ENCODE data around the gene MST1. TPM values are rescaled to one million over a fixed set of nuclear protein-coding genes. Genes with fewer than 3 reads are reported as not detected.

The MST1 gene
- polyA plus RNA-seq, 6 donors from 2014 or later, result 0.41 to 1.8 (median 1.1) TPM; not detected in 3

- Mint-ChIP-seq H3K27ac (peak overlapping the region in 1 of 6 donors; percentile 88), H3K27me3 (peaks cover 0 to 21% (median 11%) of the 10 kb centered on the region in 3 donors), H3K9me3 (no peaks in the 10 kb centered on the region), H3K36me3 (no peaks in the 10 kb centered on the region), H3K4me1 (no peaks in the 10 kb centered on the region), H3K4me3 (peak overlapping the region in 1 of 8 donors; percentile 74)
- DNase-seq (no peak), ATAC-seq (ENCODE audit: low read depth in 2 of 2) (no peak)
Measured at GRCh38 chr3:49662021-49662420, 27.3 kb downstream of the MST1 start.

- Mint-ChIP-seq H3K36me3 (no peaks in the 10 kb centered on the region), H3K9me3 (no peaks in the 10 kb centered on the region), H3K27me3 (peaks cover 0 to 26% (median 15%) of the 10 kb centered on the region in 3 donors), H3K4me3 (no peak overlapping the region), H3K4me1 (no peaks in the 10 kb centered on the region), H3K27ac (no peak overlapping the region)
- no peak for ATAC-seq (ENCODE audit: low read depth in 2 of 2)
- no peak for DNase-seq
Measured at GRCh38 chr3:49661281-49661680, 28.0 kb downstream of the MST1 start.

- H3K36me3 Mint-ChIP-seq, result no peaks in the 10 kb centered on the region
- DNase-seq, result no peak
- no peaks in the 10 kb centered on the region for H3K9me3 Mint-ChIP-seq
- peaks cover 0 to 20% (median 16%) of the 10 kb centered on the region in 3 donors for H3K27me3 Mint-ChIP-seq
- H3K4me1 Mint-ChIP-seq, result peaks cover 0 to 2% (median 0%) of the 10 kb centered on the region in 3 donors
- ATAC-seq (ENCODE audit: low read depth in 2 of 2), result no peak
- H3K4me3 Mint-ChIP-seq, result no peak overlapping the region
- no peak overlapping the region for H3K27ac Mint-ChIP-seq
Measured at GRCh38 chr3:49659756-49660155, 29.5 kb downstream of the MST1 start.

GRCh38 chr3:49658711-49659110, 30.6 kb downstream of the MST1 start:
- H3K36me3 Mint-ChIP-seq, result no peaks in the 10 kb centered on the region
- no peaks in the 10 kb centered on the region for H3K9me3 Mint-ChIP-seq
- ATAC-seq (ENCODE audit: low read depth in 2 of 2), result no peak
- H3K27ac Mint-ChIP-seq, result peak overlapping the region in 1 of 6 donors; percentile 49
- no peak for DNase-seq
- peaks cover 0 to 16% (median 12%) of the 10 kb centered on the region in 3 donors for H3K27me3 Mint-ChIP-seq
- no peak overlapping the region for H3K4me3 Mint-ChIP-seq
- H3K4me1 Mint-ChIP-seq, result peaks cover 0 to 7% (median 2%) of the 10 kb centered on the region in 3 donors

- DNase-seq (no peak), ATAC-seq (ENCODE audit: low read depth in 2 of 2) (no peak)
- no peak overlapping the region for H3K4me3 Mint-ChIP-seq
- no peaks in the 10 kb centered on the region for H3K36me3 Mint-ChIP-seq
- no peaks in the 10 kb centered on the region for H3K9me3 Mint-ChIP-seq
- H3K4me1 Mint-ChIP-seq, result peaks cover 0 to 8% (median 2%) of the 10 kb centered on the region in 3 donors
- H3K27me3 Mint-ChIP-seq, result peaks cover 0 to 16% (median 11%) of the 10 kb centered on the region in 3 donors
- no peak overlapping the region for H3K27ac Mint-ChIP-seq
Measured at GRCh38 chr3:49657208-49657915, 31.9 kb downstream of the MST1 start.

GRCh38 chr3:49656541-49657112, 32.6 kb downstream of the MST1 start:
- Mint-ChIP-seq H3K4me3 (no peak overlapping the region), H3K36me3 (no peaks in the 10 kb centered on the region), H3K27me3 (peaks cover 0 to 16% (median 11%) of the 10 kb centered on the region in 3 donors), H3K9me3 (no peaks in the 10 kb centered on the region), H3K4me1 (peaks cover 0 to 8% (median 2%) of the 10 kb centered on the region in 3 donors), H3K27ac (no peak overlapping the region)
- ATAC-seq (ENCODE audit: low read depth in 2 of 2) (no peak), DNase-seq (no peak)

- ATAC-seq (ENCODE audit: low read depth in 2 of 2) (no peak), DNase-seq (no peak)
- Mint-ChIP-seq H3K27me3 (peaks cover 0 to 11% (median 9%) of the 10 kb centered on the region in 3 donors), H3K27ac (no peak overlapping the region), H3K4me3 (no peak overlapping the region), H3K9me3 (no peaks in the 10 kb centered on the region), H3K4me1 (peaks cover 0 to 8% (median 2%) of the 10 kb centered on the region in 3 donors), H3K36me3 (no peaks in the 10 kb centered on the region)
Measured at GRCh38 chr3:49655731-49656285, 33.5 kb downstream of the MST1 start.

- ATAC-seq (ENCODE audit: low read depth in 2 of 2) (peak; percentile 56 to 63), DNase-seq (no peak)
- Mint-ChIP-seq H3K9me3 (no peaks in the 10 kb centered on the region), H3K27me3 (peaks cover 0 to 11% (median 9%) of the 10 kb centered on the region in 3 donors), H3K36me3 (no peaks in the 10 kb centered on the region), H3K4me1 (peaks cover 0 to 8% (median 2%) of the 10 kb centered on the region in 3 donors), H3K4me3 (no peak overlapping the region), H3K27ac (no peak overlapping the region)
Measured at GRCh38 chr3:49654955-49655556, 34.2 kb downstream of the MST1 start.

GRCh38 chr3:49654176-49654825, 35.0 kb downstream of the MST1 start:
- no peak overlapping the region for H3K4me3 Mint-ChIP-seq
- peak overlapping the region in 1 of 6 donors; percentile 33 for H3K27ac Mint-ChIP-seq
- peaks cover 0 to 11% (median 9%) of the 10 kb centered on the region in 3 donors for H3K27me3 Mint-ChIP-seq
- peaks cover 0 to 8% (median 2%) of the 10 kb centered on the region in 3 donors for H3K4me1 Mint-ChIP-seq
- no peaks in the 10 kb centered on the region for H3K36me3 Mint-ChIP-seq
- no peak for DNase-seq
- no peaks in the 10 kb centered on the region for H3K9me3 Mint-ChIP-seq
- no peak for ATAC-seq (ENCODE audit: low read depth in 2 of 2)

GRCh38 chr3:49653621-49654020, 35.7 kb downstream of the MST1 start:
- Mint-ChIP-seq H3K4me3 (no peak overlapping the region), H3K36me3 (no peaks in the 10 kb centered on the region), H3K9me3 (no peaks in the 10 kb centered on the region), H3K27ac (no peak overlapping the region), H3K27me3 (peaks cover 0 to 11% (median 9%) of the 10 kb centered on the region in 3 donors), H3K4me1 (peaks cover 0 to 8% (median 2%) of the 10 kb centered on the region in 3 donors)
- DNase-seq, result no peak
- ATAC-seq (ENCODE audit: low read depth in 2 of 2), result no peak

GRCh38 chr3:49652903-49653415, 36.3 kb downstream of the MST1 start:
- no peak overlapping the region for H3K27ac Mint-ChIP-seq
- no peaks in the 10 kb centered on the region for H3K9me3 Mint-ChIP-seq
- H3K4me3 Mint-ChIP-seq, result no peak overlapping the region
- no peak for DNase-seq
- no peak for ATAC-seq (ENCODE audit: low read depth in 2 of 2)
- H3K36me3 Mint-ChIP-seq, result no peaks in the 10 kb centered on the region
- H3K4me1 Mint-ChIP-seq, result peaks cover 0 to 8% (median 2%) of the 10 kb centered on the region in 3 donors
- H3K27me3 Mint-ChIP-seq, result peaks cover 0 to 6% (median 5%) of the 10 kb centered on the region in 3 donors

- DNase-seq (no peak), ATAC-seq (ENCODE audit: low read depth in 2 of 2) (no peak)
- Mint-ChIP-seq H3K27ac (peak overlapping the region in 1 of 6 donors; percentile 38), H3K36me3 (no peaks in the 10 kb centered on the region), H3K4me3 (no peak overlapping the region), H3K27me3 (peaks cover 0 to 6% (median 5%) of the 10 kb centered on the region in 3 donors), H3K4me1 (peaks cover 0 to 8% (median 2%) of the 10 kb centered on the region in 3 donors), H3K9me3 (no peaks in the 10 kb centered on the region)
Measured at GRCh38 chr3:49652218-49652902, 36.9 kb downstream of the MST1 start.
